NCI-H2196 treated with DMSO at 0.1 percent for 48 hours (cell line): ENCODE data around the gene MRPL36.
"Not testable (repeated sequence)": the region's sequence is repeated elsewhere in the genome, so short reads cannot be mapped to it uniquely, and the experiment has no call there.

Source experiments
- DNase-seq: peaks from one replicate; lab custom pipeline; 2025; ENCODE audit not compliant: unreplicated experiment; lab: John Stamatoyannopoulos, UW

Gene MRPL36

GRCh38 chr5:1832511-1833250 lies 33.0 kb upstream of the MRPL36 start:
- no peak for DNase-seq

- no peak for DNase-seq
Observed at GRCh38 chr5:1831677-1832313, 32.2 kb upstream of the MRPL36 start.

GRCh38 chr5:1831257-1831656 lies 31.6 kb upstream of the MRPL36 start:
- no peak for DNase-seq

GRCh38 chr5:1830571-1831228 lies 31.1 kb upstream of the MRPL36 start:
- no peak for DNase-seq

GRCh38 chr5:1827886-1828397 lies 28.3 kb upstream of the MRPL36 start:
- DNase-seq = no peak

GRCh38 chr5:1827025-1827885 lies 27.6 kb upstream of the MRPL36 start:
- no peak for DNase-seq

GRCh38 chr5:1826235-1826980 lies 26.8 kb upstream of the MRPL36 start:
- no peak for DNase-seq

- DNase-seq = no peak
Observed at GRCh38 chr5:1824903-1825841, 25.5 kb upstream of the MRPL36 start.

- DNase-seq = no peak
Observed at GRCh38 chr5:1824109-1824821, 24.6 kb upstream of the MRPL36 start.

GRCh38 chr5:1823381-1824034 lies 23.9 kb upstream of the MRPL36 start:
- no peak for DNase-seq

- no peak for DNase-seq
Observed at GRCh38 chr5:1821862-1822261, 22.2 kb upstream of the MRPL36 start.

- no peak for DNase-seq
Observed at GRCh38 chr5:1820926-1821325, 21.3 kb upstream of the MRPL36 start.

GRCh38 chr5:1820381-1820780 lies 20.7 kb upstream of the MRPL36 start:
- DNase-seq = no peak

GRCh38 chr5:1819458-1819857 lies 19.8 kb upstream of the MRPL36 start:
- no peak for DNase-seq

GRCh38 chr5:1818784-1819183 lies 19.1 kb upstream of the MRPL36 start:
- DNase-seq = no peak

- no peak for DNase-seq
Observed at GRCh38 chr5:1817261-1818043, 17.8 kb upstream of the MRPL36 start.

- DNase-seq = not testable (repeated sequence)
Observed at GRCh38 chr5:1816495-1817089, 17.0 kb upstream of the MRPL36 start.
